Parathyroid adenoma (tissue), 2 donors: ENCODE measurements around the gene KLRC1.
"Not testable (repeated sequence)": the region's sequence is repeated elsewhere in the genome, so short reads cannot be mapped to it uniquely, and the experiment has no call there.

ENCODE experiments used
- H2AFZ ChIP-seq: fragments of 300-600 bp; sonication (generic); one replicate; pipeline ENCODE4 v1.7.0; 2017; ENCODE audit warnings: antibody characterized with exemption, mild to moderate bottlenecking
- H3K27ac ChIP-seq: fragments of 300-600 bp; sonication (generic); one replicate; pipeline ENCODE4 v1.7.0; 2017
- H3K27me3 ChIP-seq: fragments of 300-600 bp; sonication (generic); one replicate; pipeline ENCODE4 v1.7.0; 2017; ENCODE audit warnings: low read length; ENCODE audit not compliant: control insufficient read depth, insufficient read depth
- H3K36me3 ChIP-seq: fragments of 300-600 bp; sonication (generic); one replicate; pipeline ENCODE4 v1.7.0; 2017; ENCODE audit warnings: low read length; ENCODE audit not compliant: control insufficient read depth, insufficient read depth
- H3K4me1 ChIP-seq: fragments of 300-600 bp; sonication (generic); one replicate; pipeline ENCODE4 v1.7.0; 2017; ENCODE audit warnings: control low read depth
- H3K4me2 ChIP-seq: fragments of 300-600 bp; sonication (generic); one replicate; pipeline ENCODE4 v1.7.0; 2017; ENCODE audit warnings: low read length
- H3K4me3 ChIP-seq: fragments of 300-600 bp; sonication (generic); one replicate; pipeline ENCODE4 v1.7.0; 2017; ENCODE audit warnings: low read depth, low read length
- H3K79me2 ChIP-seq: fragments of 300-600 bp; sonication (generic); one replicate; pipeline ENCODE4 v1.7.0; 2017; ENCODE audit warnings: control low read depth
- H3K9ac ChIP-seq: fragments of 300-600 bp; sonication (generic); one replicate; pipeline ENCODE4 v1.7.0; 2017; ENCODE audit warnings: mild to moderate bottlenecking
- H3K9me3 ChIP-seq: fragments of 300-600 bp; sonication (generic); one replicate; pipeline ENCODE4 v1.7.0; 2017; ENCODE audit warnings: low read length; ENCODE audit not compliant: control insufficient read depth
- CTCF ChIP-seq: fragments of 300-600 bp; sonication (generic); IDR thresholded peaks from one replicate; pipeline ENCODE4 v1.7.0; 2017; ENCODE audit warnings: antibody characterized with exemption, mild to moderate bottlenecking
- donor health status: primary hyperparathyroidism.

The KLRC1 gene

GRCh38 chr12:10397296-10397695 is 55.9 kb downstream of the KLRC1 start:
- H3K27ac ChIP-seq, result no peak overlapping the region
- no peak overlapping the region for H2AFZ ChIP-seq
- no peaks in the 10 kb centered on the region for H3K4me1 ChIP-seq
- no peak overlapping the region for H3K9ac ChIP-seq
- no peaks in the 10 kb centered on the region for H3K9me3 ChIP-seq
- H3K36me3 ChIP-seq, result no peaks in the 10 kb centered on the region
- no peaks in the 10 kb centered on the region for H3K27me3 ChIP-seq
- no peak for TF ChIP-seq CTCF
- H3K79me2 ChIP-seq, result no peaks in the 10 kb centered on the region
- H3K4me2 ChIP-seq, result no peak overlapping the region
- H3K4me3 ChIP-seq, result no peak overlapping the region

GRCh38 chr12:10396176-10396575 is 57.0 kb downstream of the KLRC1 start:
- not testable (repeated sequence) for H3K4me3 ChIP-seq, H3K9me3 ChIP-seq, H3K27me3 ChIP-seq, H3K36me3 ChIP-seq, H2AFZ ChIP-seq, H3K9ac ChIP-seq, H3K27ac ChIP-seq, H3K4me1 ChIP-seq, H3K4me2 ChIP-seq, H3K79me2 ChIP-seq
